HEK293T (cell line): Measurements from ENCODE around the gene NEUROD6.

Experiments used
- CTCF ChIA-PET: fragments of 350-600 bp; formaldehyde crosslinking; extraction: SDS; loops from one replicate; lab custom pipeline; 2021; ENCODE audit warnings: antibody characterized with exemption, inconsistent platforms; lab: Yijun Ruan, JAX
- POLR2A ChIA-PET: fragments of 350-600 bp; formaldehyde crosslinking; extraction: SDS; loops from one replicate; lab custom pipeline; 2020; ENCODE audit warnings: antibody characterized with exemption, inconsistent platforms; lab: Yijun Ruan, JAX
- DNase-seq: peaks from one replicate; pipeline ENCODE4 v3.0.0; 2012; ENCODE audit warnings: mixed read lengths; ENCODE audit errors: extremely low spot score
- ARNT ChIP-seq: fragments of 450-650 bp; IDR thresholded peaks from 2 replicates; pipeline ENCODE4 v1.6.1; 2017; ENCODE audit warnings: mild to moderate bottlenecking
- BHLHE40 ChIP-seq: fragments of 450-650 bp; IDR thresholded peaks from 2 replicates; pipeline ENCODE4 v1.6.1; 2016; ENCODE audit warnings: mild to moderate bottlenecking, moderate library complexity, borderline replicate concordance
- CTBP1 ChIP-seq: fragments of 450-650 bp; IDR thresholded peaks from 2 replicates; pipeline ENCODE4 v1.6.1; 2016; ENCODE audit warnings: borderline replicate concordance
- ELF4 ChIP-seq: fragments of 450-650 bp; IDR thresholded peaks from 2 replicates; pipeline ENCODE4 v1.6.1; 2017; ENCODE audit warnings: antibody characterized with exemption
- FOXA1 ChIP-seq: fragments of 450-650 bp; IDR thresholded peaks from 2 replicates; pipeline ENCODE4 v1.6.1; 2016; ENCODE audit warnings: mild to moderate bottlenecking
- FOXK2 ChIP-seq: fragments of 450-650 bp; IDR thresholded peaks from 2 replicates; pipeline ENCODE4 v1.6.1; 2016; ENCODE audit warnings: mild to moderate bottlenecking
- FOXM1 ChIP-seq: fragments of 450-650 bp; IDR thresholded peaks from 2 replicates; pipeline ENCODE4 v1.6.1; 2017; ENCODE audit warnings: mild to moderate bottlenecking, borderline replicate concordance
- HDGF ChIP-seq: fragments of 450-650 bp; IDR thresholded peaks from 2 replicates; pipeline ENCODE4 v1.6.1; 2017; ENCODE audit warnings: antibody characterized with exemption, borderline replicate concordance
- L3MBTL2 ChIP-seq: fragments of 450-650 bp; conservative IDR thresholded peaks from 2 replicates; pipeline ENCODE4 v1.6.1; 2016; ENCODE audit warnings: mild to moderate bottlenecking
- LEF1 ChIP-seq: fragments of 450-650 bp; IDR thresholded peaks from 2 replicates; pipeline ENCODE4 v1.6.1; 2017; ENCODE audit warnings: mild to moderate bottlenecking, borderline replicate concordance
- NFRKB ChIP-seq: fragments of 450-650 bp; IDR thresholded peaks from 2 replicates; pipeline ENCODE4 v1.6.1; 2016; ENCODE audit warnings: mild to moderate bottlenecking, moderate library complexity
- SP1 ChIP-seq: fragments of 450-650 bp; IDR thresholded peaks from 2 replicates; pipeline ENCODE4 v1.6.1; 2017
- SUZ12 ChIP-seq: fragments of 450-650 bp; IDR thresholded peaks from 2 replicates; pipeline ENCODE4 v1.6.1; 2016; ENCODE audit warnings: mild to moderate bottlenecking
- TARDBP ChIP-seq: fragments of 450-650 bp; IDR thresholded peaks from 2 replicates; pipeline ENCODE4 v1.6.1; 2016
- ZNF384 ChIP-seq: fragments of 450-650 bp; IDR thresholded peaks from 2 replicates; pipeline ENCODE4 v1.6.1; 2016
- TF ChIP-seq, protein P1 (sequence below): fragments of 450-650 bp; IDR thresholded peaks from 2 replicates; pipeline ENCODE4 v1.6.1; 2016

Gene NEUROD6

GRCh38 chr7:31370609-31371008, 30.1 kb upstream of the NEUROD6 start:
- POLR2A ChIA-PET: no interaction called here
- no peak for DNase-seq
- no peak for TF ChIP-seq ZNF384
- no peak for TF ChIP-seq FOXK2
- TF ChIP-seq, protein P1, sequence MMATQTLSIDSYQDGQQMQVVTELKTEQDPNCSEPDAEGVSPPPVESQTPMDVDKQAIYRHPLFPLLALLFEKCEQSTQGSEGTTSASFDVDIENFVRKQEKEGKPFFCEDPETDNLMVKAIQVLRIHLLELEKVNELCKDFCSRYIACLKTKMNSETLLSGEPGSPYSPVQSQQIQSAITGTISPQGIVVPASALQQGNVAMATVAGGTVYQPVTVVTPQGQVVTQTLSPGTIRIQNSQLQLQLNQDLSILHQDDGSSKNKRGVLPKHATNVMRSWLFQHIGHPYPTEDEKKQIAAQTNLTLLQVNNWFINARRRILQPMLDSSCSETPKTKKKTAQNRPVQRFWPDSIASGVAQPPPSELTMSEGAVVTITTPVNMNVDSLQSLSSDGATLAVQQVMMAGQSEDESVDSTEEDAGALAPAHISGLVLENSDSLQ: no peak
- CTCF ChIA-PET: interaction anchor here (0.6 kb wide), 1 partner anchor 494 kb away, joined by 3 read pairs; no protein-coding TSS in a partner anchor

DNA sequence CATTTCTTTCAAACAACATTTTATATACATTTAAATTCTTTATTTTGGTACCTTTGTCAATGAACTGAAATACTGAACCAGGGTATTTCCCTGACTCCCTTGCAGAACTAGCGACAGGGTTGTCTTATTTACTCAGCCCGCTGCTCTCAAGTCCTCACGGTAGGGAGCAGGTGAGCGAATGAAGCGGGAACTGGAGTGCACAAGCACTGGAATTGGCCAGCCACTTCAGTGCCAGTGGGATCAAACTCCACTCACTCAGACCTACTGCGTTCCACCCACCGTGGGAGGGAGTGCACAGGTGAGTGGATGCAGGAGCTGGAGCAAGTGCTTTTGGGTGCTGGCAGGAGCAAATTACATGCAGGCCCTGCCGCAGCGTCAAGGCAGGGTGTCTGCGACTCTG, 28.1 kb upstream of the NEUROD6 start:
- DNase-seq: no peak
- ChIA-PET POLR2A (no interaction called here), CTCF (no interaction called here)
- TF ChIP-seq FOXA1 (no peak), TARDBP (no peak), NFRKB (no peak), BHLHE40 (no peak), CTBP1 (no peak), ARNT (no peak), ELF4 (no peak)
- TF ChIP-seq, protein P1: no peak

GRCh38 chr7:31363496-31363895, 23.0 kb upstream of the NEUROD6 start:
- no peak for DNase-seq
- ChIA-PET CTCF (interaction anchor here (2.0 kb wide), 1 partner anchor 10 kb away, joined by 9 read pairs; no protein-coding TSS in a partner anchor), POLR2A (no interaction called here)
- TF ChIP-seq SUZ12 (no peak), CTBP1 (no peak), TARDBP (no peak), ELF4 (no peak), FOXA1 (no peak), NFRKB (no peak), FOXK2 (no peak), LEF1 (no peak), BHLHE40 (no peak), ARNT (no peak), L3MBTL2 (no peak), SP1 (no peak), ZNF384 (no peak), FOXM1 (no peak)
- TF ChIP-seq, protein P1: no peak

DNA sequence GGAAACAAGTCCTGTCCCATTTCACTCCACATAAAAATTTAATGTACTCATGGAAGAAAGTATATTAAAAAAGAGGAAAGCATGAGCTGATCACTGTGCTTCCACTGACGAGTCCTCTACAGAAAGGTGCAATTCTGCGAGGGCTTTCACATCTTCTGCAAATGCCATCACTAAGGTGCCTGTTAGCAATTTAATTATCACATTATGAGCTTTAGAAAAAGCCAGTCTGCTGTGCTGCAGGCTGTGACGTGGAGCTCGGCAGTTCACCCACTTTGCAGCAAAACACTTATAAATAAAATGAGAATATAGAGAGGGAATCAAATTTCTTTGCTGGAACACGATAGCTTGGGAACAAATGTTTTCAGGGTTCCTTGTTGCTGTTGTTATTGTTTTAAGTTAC, 22.5 kb upstream of the NEUROD6 start:
- ChIA-PET CTCF (interaction anchor here (2.0 kb wide), 1 partner anchor 11 kb away, joined by 9 read pairs; no protein-coding TSS in a partner anchor), POLR2A (no interaction called here)
- no peak for DNase-seq
- no peak for TF ChIP-seq BHLHE40
- TF ChIP-seq, protein P1: no peak
- TF ChIP-seq TARDBP: no peak
- TF ChIP-seq CTBP1: no peak

DNA sequence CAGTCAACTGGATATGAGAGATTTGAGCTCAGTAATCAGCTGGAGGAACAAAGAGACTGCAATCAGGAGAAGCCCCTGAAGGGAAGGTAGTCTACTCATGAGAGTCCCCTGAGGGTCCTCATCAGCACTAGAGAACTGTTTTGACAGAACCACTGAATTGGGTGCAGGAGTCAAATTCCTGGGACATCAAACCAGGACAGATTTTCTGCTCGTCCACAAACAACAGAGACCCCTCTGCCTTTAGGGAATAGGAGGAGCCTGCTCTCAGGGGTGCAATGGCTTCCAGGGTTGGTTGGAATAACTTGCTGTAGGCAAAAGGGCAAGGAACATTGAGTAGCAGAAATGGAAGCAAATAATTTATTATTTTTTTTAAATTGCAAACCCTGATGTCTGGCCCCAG, 21.9 kb upstream of the NEUROD6 start:
- TF ChIP-seq FOXA1: no peak
- no peak for TF ChIP-seq NFRKB
- no peak for TF ChIP-seq CTBP1
- TF ChIP-seq FOXK2: no peak
- no peak for TF ChIP-seq HDGF
- TF ChIP-seq ZNF384: no peak
- TF ChIP-seq, protein P1: no peak
- TF ChIP-seq SP1: no peak
- TF ChIP-seq SUZ12: no peak
- no peak for TF ChIP-seq ARNT
- TF ChIP-seq LEF1: no peak
- no peak for TF ChIP-seq TARDBP
- no peak for TF ChIP-seq L3MBTL2
- TF ChIP-seq FOXM1: no peak
- no peak for TF ChIP-seq ELF4
- TF ChIP-seq BHLHE40: no peak
- DNase-seq: no peak
- ChIA-PET POLR2A (no interaction called here), CTCF (interaction anchor here (2.0 kb wide), 1 partner anchor 11 kb away, joined by 9 read pairs; no protein-coding TSS in a partner anchor)

GRCh38 chr7:31358467-31358866, 17.9 kb upstream of the NEUROD6 start:
- TF ChIP-seq, protein P1: no peak
- TF ChIP-seq HDGF: no peak
- no peak for TF ChIP-seq LEF1
- TF ChIP-seq L3MBTL2: no peak
- TF ChIP-seq FOXM1: no peak
- no peak for TF ChIP-seq ZNF384
- no peak for TF ChIP-seq ARNT
- TF ChIP-seq FOXA1: no peak
- no peak for TF ChIP-seq ELF4
- TF ChIP-seq SUZ12: no peak
- TF ChIP-seq NFRKB: no peak
- TF ChIP-seq CTBP1: no peak
- TF ChIP-seq TARDBP: no peak
- TF ChIP-seq FOXK2: no peak
- TF ChIP-seq BHLHE40: no peak
- CTCF ChIA-PET: no interaction called here
- no peak for DNase-seq
- POLR2A ChIA-PET: no interaction called here
